HG03045 (cell line): Measurements from ENCODE around the gene ADTRP.

Experiments
- ATAC-seq: cut with Tn5 transposase; IDR thresholded peaks from one replicate; pipeline ENCODE4 v1.9.1; 2021; ENCODE audit warnings: mild to moderate bottlenecking, moderate library complexity; ENCODE audit not compliant: unreplicated experiment

The ADTRP gene

GRCh38 chr6:11774426-11774825 is 4.2 kb downstream of the ADTRP start:
- no peak for ATAC-seq

- ATAC-seq: no peak
Measured at GRCh38 chr6:11773581-11773980, 5.0 kb downstream of the ADTRP start.

- ATAC-seq: no peak
Measured at GRCh38 chr6:11773013-11773412, 5.6 kb downstream of the ADTRP start.

DNA sequence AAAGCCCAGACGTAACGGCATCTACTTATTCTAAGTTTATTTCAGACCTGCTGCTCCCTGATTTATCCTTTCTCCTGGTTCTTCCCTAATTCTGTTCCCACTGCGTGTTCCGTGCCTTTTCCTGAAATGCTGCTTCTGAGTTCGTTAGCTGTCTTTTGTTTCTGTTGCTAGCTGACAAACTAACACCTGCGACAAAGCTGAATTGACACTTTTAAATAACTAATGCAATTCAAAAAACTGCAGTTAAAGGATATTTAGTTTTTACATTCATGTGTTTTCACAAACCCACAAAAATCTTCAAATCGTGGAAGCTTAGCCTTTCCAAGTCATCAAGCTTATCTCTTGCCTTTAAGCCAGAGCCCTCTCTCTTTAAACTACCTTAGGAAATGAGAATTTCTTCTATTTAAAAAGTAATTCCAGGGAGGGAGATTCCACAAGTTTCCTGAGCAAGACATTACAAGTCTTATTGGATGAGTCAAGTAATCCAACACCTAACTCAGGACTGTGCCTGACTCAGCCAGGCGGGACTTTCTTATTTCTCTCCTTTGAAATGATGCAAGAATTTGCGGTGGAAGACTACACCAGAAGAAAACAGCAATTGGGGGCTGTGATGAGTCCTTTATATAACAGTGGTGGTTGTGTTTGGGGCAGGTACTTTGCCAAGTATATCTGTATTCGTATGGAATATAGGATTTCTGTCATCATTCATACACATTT is 6.3 kb downstream of the ADTRP start:
- ATAC-seq: no peak

GRCh38 chr6:11771473-11772048 is 7.0 kb downstream of the ADTRP start:
- no peak for ATAC-seq

- ATAC-seq: no peak
Measured at GRCh38 chr6:11770546-11771466, 7.8 kb downstream of the ADTRP start.

GRCh38 chr6:11769811-11770545 is 8.6 kb downstream of the ADTRP start:
- no peak for ATAC-seq

- no peak for ATAC-seq
Measured at GRCh38 chr6:11769244-11769643, 9.4 kb downstream of the ADTRP start.

GRCh38 chr6:11767978-11768756 is 10.4 kb downstream of the ADTRP start:
- ATAC-seq: no peak

DNA sequence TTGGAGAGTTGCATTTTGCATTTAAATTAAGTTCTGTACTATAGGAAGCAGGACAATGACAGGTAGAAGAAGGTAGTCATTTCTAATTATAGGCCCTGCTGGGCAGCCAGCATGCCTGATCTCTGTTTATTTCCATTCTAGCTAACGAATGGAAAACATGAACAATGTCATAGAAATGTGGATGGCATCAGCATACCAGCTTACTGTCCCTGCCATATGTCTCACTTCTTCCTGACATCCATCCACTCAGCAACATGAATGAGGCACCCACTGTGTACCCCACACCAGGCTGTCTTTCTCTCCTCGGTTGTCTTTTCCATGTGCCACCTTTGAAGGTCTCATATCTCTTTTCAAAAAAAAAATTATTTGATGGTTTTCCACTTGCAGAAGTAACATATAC is 11.1 kb downstream of the ADTRP start:
- no peak for ATAC-seq

DNA sequence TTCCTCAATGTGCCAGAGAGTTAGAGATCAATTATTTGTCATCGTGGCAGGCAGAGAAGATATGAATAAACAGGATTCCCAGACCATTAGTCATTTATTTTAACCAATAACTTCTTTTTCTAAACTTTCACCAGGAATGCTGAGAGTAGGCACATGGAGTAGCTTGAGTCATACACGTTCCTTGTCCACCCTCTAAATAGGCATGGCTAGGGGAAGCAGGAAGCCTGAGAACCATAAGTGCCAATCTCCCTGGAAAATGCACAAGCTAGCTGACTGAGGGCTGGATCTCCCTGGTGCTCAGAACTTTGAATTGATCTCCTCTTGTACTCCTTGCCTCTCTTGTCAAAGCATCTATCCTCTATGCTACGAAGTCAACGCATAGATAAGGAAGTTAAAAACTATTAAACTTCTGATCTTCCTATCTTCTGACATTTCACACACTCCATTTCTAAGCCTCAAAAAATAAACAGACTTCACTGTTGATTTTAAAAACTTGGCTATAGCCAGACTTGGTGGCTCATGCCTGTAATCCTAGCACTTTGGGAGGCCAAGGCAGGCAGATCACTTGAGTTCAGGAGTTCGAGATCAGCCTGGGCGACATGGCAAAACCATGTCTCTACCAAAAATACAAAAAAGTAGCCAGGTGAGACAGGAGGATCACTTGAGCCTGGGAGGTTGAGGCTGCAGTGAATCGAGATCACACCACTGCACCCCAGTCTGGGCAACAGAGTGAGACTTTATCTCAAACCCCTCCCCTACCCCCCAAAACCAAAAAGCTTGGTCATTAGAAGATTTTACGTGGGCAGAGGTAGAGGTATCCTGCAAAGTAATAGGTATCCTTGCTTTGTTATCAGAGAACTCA is 11.8 kb downstream of the ADTRP start:
- ATAC-seq: no peak

DNA sequence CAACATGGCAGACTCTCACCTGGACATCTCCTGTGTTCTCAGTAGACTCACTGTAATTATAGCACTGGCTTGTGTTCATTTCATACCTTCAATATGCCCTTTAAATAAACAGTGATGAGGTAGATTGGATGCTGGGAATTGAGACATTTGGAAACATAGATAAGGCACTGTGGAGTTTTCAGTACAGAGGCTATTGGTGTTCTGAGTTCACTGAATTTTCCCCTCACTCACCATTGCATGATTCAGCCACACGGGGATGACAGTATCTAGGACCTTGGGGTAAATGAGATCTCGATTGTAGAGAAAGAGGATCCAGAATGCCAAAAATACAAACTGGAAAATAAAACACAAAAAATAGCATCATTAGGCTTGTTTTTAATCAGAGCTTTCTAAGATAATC is 12.6 kb downstream of the ADTRP start:
- no peak for ATAC-seq

GRCh38 chr6:11764250-11764604 is 14.4 kb downstream of the ADTRP start:
- ATAC-seq: no peak

- no peak for ATAC-seq
Measured at GRCh38 chr6:11763460-11764249, 14.9 kb downstream of the ADTRP start.

DNA sequence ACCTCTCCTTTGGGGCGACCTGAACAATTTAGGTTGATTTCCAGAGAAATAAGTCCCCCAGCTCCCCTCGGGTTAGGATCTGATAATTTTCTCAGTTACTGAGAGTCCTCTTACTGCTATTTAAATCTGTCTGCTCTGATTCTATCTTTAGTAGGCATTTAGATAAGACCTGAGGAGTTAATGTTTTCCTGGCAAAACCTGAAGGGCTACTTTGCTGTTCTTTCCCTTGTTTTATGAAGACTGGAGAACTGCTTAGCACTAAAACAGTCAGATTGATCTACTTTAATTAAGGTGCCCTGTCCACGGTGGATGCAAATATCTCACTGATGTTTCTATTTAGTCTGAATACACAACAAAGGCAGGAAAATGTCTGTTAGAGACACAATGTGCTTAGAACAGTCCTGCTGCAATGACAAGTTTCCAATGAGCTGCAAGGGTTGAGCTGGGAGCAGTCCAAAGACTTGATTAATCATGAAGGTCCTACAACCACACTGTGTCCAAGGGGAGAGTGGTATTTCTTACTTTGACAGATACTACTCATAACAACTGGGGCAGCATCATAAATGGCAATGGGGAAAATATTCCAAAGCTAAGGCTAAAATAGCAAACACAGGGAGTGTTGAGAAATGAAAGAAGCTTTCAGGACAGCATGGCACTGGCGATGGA is 15.7 kb downstream of the ADTRP start:
- ATAC-seq: no peak

DNA sequence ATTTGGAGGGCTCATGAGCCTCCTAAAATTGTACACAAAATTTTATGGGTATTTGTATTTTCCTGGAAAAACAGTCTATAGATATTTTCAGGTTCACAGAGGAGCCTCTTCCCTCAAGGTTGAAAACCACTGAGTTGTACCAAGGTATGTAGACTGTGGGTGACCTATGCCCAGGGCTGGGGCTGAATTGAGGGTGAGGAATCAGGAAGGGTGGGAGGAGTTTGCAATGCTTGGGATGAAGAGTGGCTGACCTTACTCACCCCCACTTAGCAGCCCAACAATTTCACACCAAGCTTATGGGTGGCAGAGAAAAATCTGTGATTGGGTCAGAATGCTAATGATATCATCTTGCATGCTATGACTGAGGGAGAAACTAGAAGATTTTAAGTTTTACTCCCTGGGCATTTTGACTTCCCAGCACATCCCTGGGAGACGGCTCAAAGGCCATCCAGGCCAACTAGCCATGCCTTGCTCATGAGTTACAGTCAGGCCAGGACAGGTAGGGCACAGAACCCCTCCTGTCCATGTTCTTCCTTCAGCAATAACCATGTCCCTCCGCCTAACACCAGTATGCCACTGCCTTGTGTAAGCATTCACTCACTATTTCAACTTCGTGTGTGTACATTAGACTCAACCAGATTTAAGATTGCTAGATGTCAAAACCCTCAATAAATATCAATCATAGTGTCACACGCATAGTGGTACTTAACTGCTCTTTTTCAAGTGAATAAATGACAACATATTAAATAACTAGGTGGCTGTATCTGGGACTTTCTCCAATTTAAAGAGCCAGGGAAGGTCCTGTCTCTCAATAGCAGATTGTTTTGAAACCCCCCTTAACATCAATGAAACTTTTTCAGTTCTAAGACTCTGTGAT is 16.6 kb downstream of the ADTRP start:
- ATAC-seq: no peak

GRCh38 chr6:11760015-11760473 is 18.6 kb downstream of the ADTRP start:
- no peak for ATAC-seq
